ENCODE measurements around the gene CRYAB. TPM values are rescaled to one million over a fixed set of nuclear protein-coding genes. Genes with fewer than 3 reads are reported as not detected.

The CRYAB gene
- total and polyA plus RNA-seq, 2 donors (not counting 1 experiment from before 2014, with no cell fraction given) = not detected

GRCh38 chr11:111860257-111860656 lies 51.3 kb downstream of the CRYAB start:
- Histone ChIP-seq H3K27me3 (replicated peaks in 1 of 4; ENCODE audit: control extremely low read depth in 1 of 4, control insufficient read depth in 3 of 4, insufficient read depth in 4 of 4, low read length in 3 of 4) (no peaks in the 10 kb centered on the region), H3K27ac (ENCODE audit: low read length in 2 of 2) (no peak overlapping the region), H3K4me1 (ENCODE audit: control insufficient read depth in 2 of 2, insufficient read depth in 2 of 2, low read length in 2 of 2) (no peaks in the 10 kb centered on the region), H2AFZ (ENCODE audit: insufficient read depth, low read depth, low read length, poor library complexity, severe bottlenecking) (no peak overlapping the region), H4K20me1 (ENCODE audit: control insufficient read depth, insufficient read depth, low read length, poor library complexity, severe bottlenecking) (no peaks in the 10 kb centered on the region), H3K9me3 (ENCODE audit: control extremely low read depth in 1 of 3, control insufficient read depth in 2 of 3, insufficient read depth in 1 of 3, low read length in 2 of 3) (no peaks in the 10 kb centered on the region), H3K4me3 (ENCODE audit: control extremely low read depth in 1 of 5, extremely low read depth in 1 of 5, insufficient read depth in 1 of 5, low read depth in 2 of 5, low read length in 4 of 5) (no peak overlapping the region), H3K4me2 (replicated peaks; ENCODE audit: low read depth, low read length, poor library complexity, severe bottlenecking) (no peak overlapping the region), H3K36me3 (replicated peaks in 1 of 2; ENCODE audit: control extremely low read depth in 1 of 2, control insufficient read depth in 1 of 2, extremely low read depth in 1 of 2, insufficient read depth in 2 of 2, low read length in 1 of 2) (peaks cover 3 to 61% of the 10 kb centered on the region in 2 experiments), H3K79me2 (ENCODE audit: control insufficient read depth, insufficient read depth, low read length) (no peaks in the 10 kb centered on the region), H3K9ac (ENCODE audit: low read length) (no peak overlapping the region)
- ATAC-seq (ENCODE audit: low read depth) = no peak
- no peak overlapping the region for H3K4me3 Mint-ChIP-seq
- no peak overlapping the region for H3K27ac Mint-ChIP-seq
- no peaks in the 10 kb centered on the region for H3K4me1 Mint-ChIP-seq
- WGBS (ENCODE audit: insufficient coverage) = no CpG with 5 or more reads among the region's 3 CpGs
- POLR2A ChIA-PET = no interaction called here
- H3K27me3 Mint-ChIP-seq = no peaks in the 10 kb centered on the region
- TF ChIP-seq EZH2 (IDR thresholded peaks at IDR 0.05; ENCODE audit: borderline replicate concordance, insufficient read depth, low read depth, low read length, poor library complexity, severe bottlenecking) = no peak
- no peak for TF ChIP-seq CTCF (IDR thresholded peaks at IDR 0.05)
- DNase-seq = no peak
- no peaks in the 10 kb centered on the region for H3K9me3 Mint-ChIP-seq (ENCODE audit: insufficient read depth)
- CTCF ChIA-PET = interaction anchor here (1.4 kb wide), 1 partner anchor 11 kb away, joined by 4 read pairs; the partner anchor contains the start of gene ALG9
- intact Hi-C loops (cut with micrococcal nuclease) = no loop called here

Small RNA genes lying within 50 kb of the gene (small RNA-seq; reads per million reads assigned to genes)
- gene C11orf52 (ENCODE audit: insufficient read length, low read depth, low replicate concordance) (not detected), gene GNG5P3 (ENCODE audit: insufficient read length, low read depth, low replicate concordance) (not detected), gene RNA5SP351 (ENCODE audit: insufficient read length, low read depth, low replicate concordance) (not detected), gene RPL37AP8 (ENCODE audit: insufficient read length, low read depth, low replicate concordance) (not detected)

Other genes with a start within 250 kb of the CRYAB start
- 35.6 and 37.0 TPM in 2 replicates for gene PPP2R1B, start 145.4 kb downstream of the CRYAB start, total RNA-seq
- 8.2 and 9.7 TPM in 2 replicates for gene PPP2R1B, start 145.4 kb downstream of the CRYAB start, polyA plus RNA-seq
- 23.9 and 29.9 TPM in 2 replicates for gene ALG9, start 40.2 kb downstream of the CRYAB start, total RNA-seq
- 21.2 and 22.1 TPM in 2 replicates for gene ALG9, start 40.2 kb downstream of the CRYAB start, polyA plus RNA-seq
- gene FDXACB1, start 32.6 kb downstream of the CRYAB start, total RNA-seq = 3.1 and 4.2 TPM in 2 replicates
- 4.0 and 5.4 TPM in 2 replicates for gene FDXACB1, start 32.6 kb downstream of the CRYAB start, polyA plus RNA-seq
- gene CFAP68, start 32.2 kb downstream of the CRYAB start, total RNA-seq = 7.8 and 8.2 TPM in 2 replicates
- gene CFAP68, start 32.2 kb downstream of the CRYAB start, polyA plus RNA-seq = 6.8 and 13.3 TPM in 2 replicates
- not detected in 2 replicates for gene HSPB2, start 964 bp upstream of the CRYAB start, total RNA-seq
- gene HSPB2, start 964 bp upstream of the CRYAB start, polyA plus RNA-seq = not detected in 2 replicates
- gene C11orf52, start 7.1 kb upstream of the CRYAB start, total RNA-seq = not detected in 2 replicates
- gene C11orf52, start 7.1 kb upstream of the CRYAB start, polyA plus RNA-seq = not detected in 2 replicates
- gene DIXDC1, start 25.6 kb upstream of the CRYAB start, total RNA-seq = 0.78 and 0.99 TPM in 2 replicates
- gene DIXDC1, start 25.6 kb upstream of the CRYAB start, polyA plus RNA-seq = 0.03 and 0.26 TPM in 2 replicates
- 19.8 and 21.1 TPM in 2 replicates for gene DLAT, start 113.6 kb upstream of the CRYAB start, total RNA-seq
- 6.1 and 8.9 TPM in 2 replicates for gene DLAT, start 113.6 kb upstream of the CRYAB start, polyA plus RNA-seq
- 0.22 and 0.67 TPM in 2 replicates for gene PIH1D2, start 162.2 kb upstream of the CRYAB start, total RNA-seq
- gene PIH1D2, start 162.2 kb upstream of the CRYAB start, polyA plus RNA-seq = 0.06 TPM in 1 of 2 replicates, not detected in the other
- 22.8 and 23.4 TPM in 2 replicates for gene NKAPD1, start 162.5 kb upstream of the CRYAB start, total RNA-seq
- gene NKAPD1, start 162.5 kb upstream of the CRYAB start, polyA plus RNA-seq = 4.5 and 5.4 TPM in 2 replicates
- 22.4 and 25.5 TPM in 2 replicates for gene TIMM8B, start 175.0 kb upstream of the CRYAB start, total RNA-seq
- 6.3 and 12.0 TPM in 2 replicates for gene TIMM8B, start 175.0 kb upstream of the CRYAB start, polyA plus RNA-seq
- gene SDHD, start 175.1 kb upstream of the CRYAB start, total RNA-seq = 55.0 and 57.7 TPM in 2 replicates
- gene SDHD, start 175.1 kb upstream of the CRYAB start, polyA plus RNA-seq = 33.5 and 43.0 TPM in 2 replicates